GM21576 (cell line): ENCODE measurements around the gene ANTXR1.
"Not testable (repeated sequence)": the region's sequence is repeated elsewhere in the genome, so short reads cannot be mapped to it uniquely, and the experiment has no call there.

Experiments
- ATAC-seq: cut with Tn5 transposase; IDR thresholded peaks from one replicate; pipeline ENCODE4 v1.9.1; 2021; ENCODE audit warnings: mild to moderate bottlenecking, moderate library complexity; ENCODE audit not compliant: unreplicated experiment

The ANTXR1 gene

DNA sequence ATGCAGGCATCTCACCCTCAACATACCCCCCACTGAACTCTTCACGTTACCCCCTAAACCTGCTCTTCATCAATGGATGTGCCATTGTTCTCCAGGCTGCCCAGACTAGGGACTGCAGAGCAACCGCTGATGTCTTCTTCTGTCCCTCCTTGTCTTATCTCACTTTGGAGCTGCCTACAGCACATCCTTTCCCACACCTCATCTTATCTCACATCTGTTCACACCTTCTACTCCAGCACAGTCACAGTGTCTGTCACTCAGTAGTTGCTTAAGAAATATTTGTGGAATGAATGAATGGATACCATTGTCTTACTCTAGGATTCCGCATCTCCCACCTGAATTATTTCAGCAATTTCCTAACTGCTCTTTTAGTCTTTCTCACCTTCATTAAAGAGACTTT is 144.5 kb downstream of the ANTXR1 start:
- ATAC-seq = no peak

GRCh38 chr2:69159986-69160385 is 147.0 kb downstream of the ANTXR1 start:
- ATAC-seq = no peak

DNA sequence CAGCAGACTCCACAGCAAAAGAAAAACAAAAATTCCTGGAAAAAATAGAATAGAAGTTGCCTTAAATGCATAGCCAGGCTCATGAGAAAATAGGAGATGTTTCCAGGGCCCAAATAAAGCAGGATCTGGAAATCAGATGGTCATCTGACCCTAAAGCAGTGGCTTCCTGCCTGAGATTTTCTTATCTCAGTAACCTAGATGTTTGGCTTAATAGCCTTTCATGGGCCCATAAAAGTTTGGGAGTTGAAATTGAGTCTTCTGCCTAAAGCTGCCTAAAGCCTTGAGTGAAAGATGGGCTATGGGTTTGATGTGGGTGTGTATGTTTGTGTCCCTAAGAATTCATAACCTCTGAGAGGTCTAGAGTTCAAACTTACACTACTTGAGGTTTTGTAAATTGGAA is 149.1 kb downstream of the ANTXR1 start:
- no peak for ATAC-seq

DNA sequence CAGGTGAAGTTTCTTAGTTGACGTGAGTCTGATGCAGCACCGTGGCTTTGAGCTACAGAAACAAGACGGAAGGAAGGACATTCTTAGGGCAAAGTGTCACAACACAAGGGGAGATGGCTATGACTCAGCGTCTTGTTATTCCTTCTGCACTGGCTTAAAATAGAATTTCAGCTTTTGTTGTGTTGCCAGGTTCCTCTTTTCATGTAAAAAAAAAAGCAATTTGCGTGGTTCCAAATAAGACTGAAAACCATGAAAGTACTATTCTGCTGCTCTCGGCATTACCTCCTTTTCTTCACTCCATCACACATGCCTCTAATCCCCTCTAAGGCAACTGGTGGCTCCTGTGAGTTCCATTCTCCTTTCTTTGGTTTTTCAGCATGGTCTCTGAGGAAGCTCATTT is 150.1 kb downstream of the ANTXR1 start:
- ATAC-seq = no peak

- no peak for ATAC-seq
These were observed 150.6 kb downstream of the ANTXR1 start for GRCh38 chr2:69163556-69163955.

DNA sequence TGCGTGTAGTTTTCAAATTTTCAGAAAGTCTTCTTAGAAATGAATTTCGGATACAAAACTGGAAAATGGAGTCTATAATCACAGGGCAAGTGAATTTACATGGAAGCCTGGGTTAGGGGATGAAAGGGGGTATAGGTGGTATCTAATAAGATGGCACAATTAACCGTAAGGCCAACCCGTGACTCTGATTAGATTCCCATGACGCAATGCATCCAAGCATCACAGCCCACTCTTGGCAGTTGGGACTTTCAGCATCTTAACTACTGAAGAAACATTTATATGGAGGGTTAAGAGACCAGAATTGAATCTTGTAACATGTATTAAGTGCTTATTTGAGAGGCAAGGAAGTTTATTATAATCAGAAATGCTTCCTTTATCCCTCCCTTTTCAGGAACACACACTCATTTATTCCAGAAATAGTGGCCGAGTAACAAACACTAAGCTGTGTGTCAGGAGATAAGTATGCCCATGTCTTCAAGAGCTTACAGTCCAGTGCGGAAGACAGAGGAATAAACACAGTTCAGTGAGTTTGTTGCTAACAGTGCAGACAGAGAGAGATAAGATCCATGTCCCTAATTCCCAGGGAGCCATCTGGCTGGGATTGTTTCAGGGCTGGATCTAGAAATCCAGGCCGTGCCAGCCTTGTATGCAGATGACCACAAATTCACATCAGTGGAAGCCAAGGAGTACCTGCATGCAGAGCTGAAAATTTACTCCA is 151.2 kb downstream of the ANTXR1 start:
- ATAC-seq = no peak

GRCh38 chr2:69165091-69165880 is 152.3 kb downstream of the ANTXR1 start:
- ATAC-seq = no peak

DNA sequence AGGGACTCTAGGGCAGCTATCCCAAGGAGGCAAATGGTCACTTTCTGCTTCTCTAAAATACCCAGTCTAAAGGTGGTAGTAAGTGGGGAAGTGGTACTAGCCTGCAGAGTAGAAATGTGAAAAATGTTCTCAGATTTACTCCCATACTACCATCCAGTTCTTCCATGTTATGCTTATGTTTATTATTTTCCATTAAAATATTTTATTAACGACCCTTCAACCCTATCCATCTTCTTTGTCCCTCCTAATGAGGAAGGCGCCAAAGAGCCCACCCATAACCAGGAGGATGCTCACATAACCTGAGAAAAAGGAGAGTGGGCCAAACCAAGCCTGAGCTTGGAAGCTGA is 153.5 kb downstream of the ANTXR1 start:
- no peak for ATAC-seq

DNA sequence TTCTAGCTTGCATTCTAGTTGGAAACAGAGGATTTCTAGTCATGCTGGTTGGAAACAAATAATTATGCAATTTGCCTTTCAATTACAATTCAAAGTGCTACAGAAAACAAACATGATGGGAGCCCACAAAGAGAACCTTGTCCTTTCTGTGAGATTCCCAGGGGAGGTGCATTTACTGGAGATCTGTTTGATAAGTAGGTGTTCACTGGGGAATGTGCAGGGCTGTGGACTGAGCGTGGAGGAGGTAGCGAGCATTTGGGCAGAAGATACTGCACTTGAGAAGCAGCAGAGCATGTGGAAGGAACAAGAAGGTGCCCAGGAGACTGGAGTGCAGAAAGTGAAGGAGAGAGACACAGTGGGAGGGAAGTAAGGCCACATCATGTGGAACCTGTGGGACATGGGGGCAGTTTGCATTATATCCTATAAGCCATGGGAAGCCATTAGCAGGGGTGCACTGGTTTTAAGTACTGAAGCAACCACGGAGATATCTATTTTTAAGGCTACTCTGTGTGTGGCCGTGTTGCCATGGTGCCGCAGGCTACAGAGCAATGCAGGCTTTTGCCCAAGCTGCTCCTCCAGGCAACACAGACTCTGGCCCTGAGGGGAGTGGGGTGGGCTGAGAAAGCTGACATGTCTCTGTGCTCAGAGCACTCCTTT is 154.0 kb downstream of the ANTXR1 start:
- no peak for ATAC-seq

DNA sequence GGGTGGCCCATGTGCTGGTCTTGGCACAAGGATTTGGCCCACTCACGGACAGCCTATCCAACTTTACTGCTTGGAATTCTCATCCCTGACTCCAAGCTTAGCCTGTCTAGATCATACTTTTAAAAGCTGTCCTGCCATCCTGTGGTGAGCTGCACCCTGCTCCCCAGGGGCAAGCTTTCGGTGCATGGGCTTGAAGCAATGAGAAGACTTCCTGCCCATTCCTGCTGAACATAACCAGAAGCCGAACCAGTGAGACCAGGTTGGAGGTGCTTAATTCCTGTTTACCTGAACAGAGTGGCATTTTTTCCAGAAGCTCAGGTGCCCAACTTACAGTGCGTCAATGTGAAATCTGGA is 154.5 kb downstream of the ANTXR1 start:
- ATAC-seq = no peak

DNA sequence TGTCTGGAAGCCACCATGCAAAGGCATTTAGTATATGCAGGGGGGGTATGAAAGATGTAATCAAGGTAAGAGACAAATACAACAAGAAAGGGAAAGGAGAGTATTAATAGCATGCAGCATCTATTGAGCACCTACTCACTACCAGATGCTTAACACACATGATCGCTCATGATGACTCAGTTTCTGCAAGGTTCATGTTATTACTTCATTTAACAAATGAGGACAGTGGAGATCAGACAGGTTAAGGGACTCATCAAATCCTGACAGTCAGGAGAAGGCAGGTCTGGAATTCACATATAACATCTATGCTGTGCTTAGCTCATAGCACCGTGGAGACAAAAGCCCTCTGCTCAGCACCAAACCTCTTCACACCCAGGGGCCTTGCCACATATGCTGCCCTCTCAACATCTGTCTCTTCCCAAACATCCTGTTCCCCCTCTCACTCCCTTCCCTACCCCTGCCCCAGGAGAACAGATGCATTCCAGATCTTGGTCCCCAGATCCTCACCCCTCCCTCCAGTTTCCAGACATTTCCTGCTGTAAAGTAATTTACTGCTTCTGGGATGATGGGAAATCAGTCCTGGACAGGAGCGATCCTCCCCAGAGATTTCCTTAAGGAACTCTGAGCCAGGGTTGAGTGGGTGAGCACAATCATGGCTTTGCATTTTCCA is 155.3 kb downstream of the ANTXR1 start:
- ATAC-seq = no peak

DNA sequence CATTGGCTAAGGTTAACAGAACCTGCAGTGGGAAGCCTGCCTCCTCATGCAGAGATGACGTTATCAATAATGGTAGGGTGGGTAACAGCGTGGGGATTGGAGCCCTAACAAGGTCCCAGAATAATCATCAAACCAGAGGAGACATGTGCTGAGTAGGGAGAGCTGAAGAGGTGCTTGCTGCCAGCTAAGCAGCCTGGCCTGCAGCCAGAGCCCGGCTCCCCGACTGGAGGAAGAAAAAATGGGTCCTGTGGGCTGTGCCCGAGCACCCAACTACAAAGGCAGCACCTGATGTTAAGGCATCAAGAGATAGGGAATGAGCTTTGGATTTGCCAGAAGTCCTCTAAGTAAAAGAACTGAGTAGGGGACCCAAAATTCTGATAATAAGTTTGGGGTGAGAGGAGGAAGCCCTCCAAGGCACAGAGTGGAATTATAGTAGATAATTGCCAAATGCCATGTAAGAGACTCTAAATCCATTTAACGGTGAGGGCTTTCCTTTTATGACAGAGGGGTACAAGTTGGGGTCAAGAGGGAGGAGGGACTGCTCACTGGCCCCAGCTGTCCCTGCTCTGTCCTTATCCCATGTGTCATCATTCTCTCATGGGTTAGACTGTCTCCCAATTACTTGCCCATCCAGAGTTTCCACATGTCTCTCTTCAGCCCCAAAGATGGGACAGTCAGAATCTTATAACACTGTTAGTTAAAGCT is 156.1 kb downstream of the ANTXR1 start:
- no peak for ATAC-seq

GRCh38 chr2:69169655-69170389 is 156.8 kb downstream of the ANTXR1 start:
- ATAC-seq = no peak

GRCh38 chr2:69170661-69171060 is 157.7 kb downstream of the ANTXR1 start:
- ATAC-seq = no peak

- no peak for ATAC-seq
These were observed 158.3 kb downstream of the ANTXR1 start for GRCh38 chr2:69171116-69171896.

GRCh38 chr2:69171897-69172525 is 159.0 kb downstream of the ANTXR1 start:
- ATAC-seq = no peak

- no peak for ATAC-seq
These were observed 160.7 kb downstream of the ANTXR1 start for GRCh38 chr2:69173706-69174105.

DNA sequence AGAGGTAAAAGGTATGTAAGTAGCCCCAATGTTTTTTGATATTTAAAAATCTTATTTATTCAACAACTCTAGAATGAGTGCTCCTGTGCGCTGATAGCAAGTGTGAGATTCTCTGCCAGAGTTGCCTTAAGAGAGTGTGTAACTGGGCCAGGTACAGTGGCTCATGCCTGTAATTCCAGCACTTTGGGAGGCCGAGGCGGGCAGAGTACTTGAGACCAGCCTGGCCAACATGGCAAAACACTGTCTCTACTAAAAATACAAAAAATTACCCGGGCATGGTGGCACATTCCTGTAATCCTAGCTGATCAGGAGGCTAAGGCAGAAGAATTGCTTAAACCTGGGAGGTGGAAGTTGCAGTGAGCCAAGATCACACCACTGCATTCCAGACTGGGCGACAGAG is 161.2 kb downstream of the ANTXR1 start:
- ATAC-seq = not testable (repeated sequence)
